Dendritic cell treated with granulocyte-macrophage colony-stimulating factor and Interleukin-4, amounts not matched to agents 40 ng/mL and 50 ng/mL, for 4 days (primary cell): ENCODE data around the gene ABCF1.

Source experiments
- H3K27ac Mint-ChIP-seq: one replicate; pipeline ENCODE4 v1.8.0; 2022; ENCODE audit warnings: mild to moderate bottlenecking, mixed read lengths
- H3K27me3 Mint-ChIP-seq: one replicate; pipeline ENCODE4 v1.8.0; 2022; ENCODE audit warnings: mild to moderate bottlenecking, mixed read lengths
- H3K36me3 Mint-ChIP-seq: one replicate; pipeline ENCODE4 v1.8.0; 2022; ENCODE audit warnings: low read depth, mixed read lengths
- H3K4me1 Mint-ChIP-seq: one replicate; pipeline ENCODE4 v1.8.0; 2022; ENCODE audit warnings: low read depth, mixed read lengths
- H3K4me3 Mint-ChIP-seq: one replicate; pipeline ENCODE4 v1.8.0; 2022; ENCODE audit warnings: mild to moderate bottlenecking, moderate library complexity, mixed read lengths
- H3K9me3 Mint-ChIP-seq: one replicate; pipeline ENCODE4 v1.8.0; 2022; ENCODE audit warnings: mixed read lengths
- intact Hi-C: fragments of 100-400 bp; cut with micrococcal nuclease; formaldehyde crosslinking; loops from one replicate; pipeline ENCODE4 v1.15.0; 2022

The ABCF1 gene

GRCh38 chr6:30548375-30548774 is 22.9 kb upstream of the ABCF1 start:
- intact Hi-C loops = no loop called here
- Mint-ChIP-seq H3K27ac (no peak overlapping the region), H3K27me3 (peaks cover 3% of the 10 kb centered on the region), H3K4me1 (peaks cover 13% of the 10 kb centered on the region), H3K36me3 (peaks cover 74% of the 10 kb centered on the region), H3K9me3 (no peaks in the 10 kb centered on the region), H3K4me3 (no peak overlapping the region)

- no peak overlapping the region for H3K4me3 Mint-ChIP-seq
- intact Hi-C loops = no loop called here
- peaks cover 34% of the 10 kb centered on the region for H3K4me1 Mint-ChIP-seq
- H3K36me3 Mint-ChIP-seq = peaks cover 85% of the 10 kb centered on the region
- H3K27ac Mint-ChIP-seq = no peak overlapping the region
- no peaks in the 10 kb centered on the region for H3K27me3 Mint-ChIP-seq
- H3K9me3 Mint-ChIP-seq = no peaks in the 10 kb centered on the region
These were observed 16.8 kb upstream of the ABCF1 start for GRCh38 chr6:30554404-30554803.

- Mint-ChIP-seq H3K27me3 (no peaks in the 10 kb centered on the region), H3K4me3 (peak overlapping the region; percentile 99), H3K9me3 (no peaks in the 10 kb centered on the region), H3K36me3 (peaks cover 85% of the 10 kb centered on the region), H3K4me1 (peaks cover 34% of the 10 kb centered on the region), H3K27ac (peak overlapping the region; percentile 100)
- intact Hi-C loops = no loop called here
These were observed 16.1 kb upstream of the ABCF1 start for GRCh38 chr6:30554962-30555815.

GRCh38 chr6:30555816-30556065 is 15.5 kb upstream of the ABCF1 start:
- no peaks in the 10 kb centered on the region for H3K9me3 Mint-ChIP-seq
- H3K4me3 Mint-ChIP-seq = peak overlapping the region; percentile 99
- intact Hi-C loops = loop anchor here (1.0 kb wide), 1 partner anchor 62 kb away; the partner anchor contains the start of genes MRPS18B and PPP1R10
- no peaks in the 10 kb centered on the region for H3K27me3 Mint-ChIP-seq
- peak overlapping the region; percentile 100 for H3K27ac Mint-ChIP-seq
- H3K36me3 Mint-ChIP-seq = peaks cover 85% of the 10 kb centered on the region
- peaks cover 34% of the 10 kb centered on the region for H3K4me1 Mint-ChIP-seq

- intact Hi-C loops = loop anchor here (1.0 kb wide), 1 partner anchor 61 kb away; the partner anchor contains the start of genes MRPS18B and PPP1R10
- H3K4me3 Mint-ChIP-seq = peak within 1 kb of the TSS; percentile 99
- no peaks in the 10 kb centered on the region for H3K9me3 Mint-ChIP-seq
- H3K4me1 Mint-ChIP-seq = peaks cover 34% of the 10 kb centered on the region
- H3K27ac Mint-ChIP-seq = peak within 1 kb of the TSS; percentile 100
- no peaks in the 10 kb centered on the region for H3K27me3 Mint-ChIP-seq
- peaks cover 80% of the 10 kb centered on the region for H3K36me3 Mint-ChIP-seq
These were observed 15.0 kb upstream of the ABCF1 start, which contains the start of gene GNL1 for GRCh38 chr6:30556066-30556905. GNL1 (minus strand) TSS chr6:30556489; CDS start chr6:30556203, 286 bp downstream.

- Mint-ChIP-seq H3K4me1 (peaks cover 34% of the 10 kb centered on the region), H3K27me3 (no peaks in the 10 kb centered on the region), H3K9me3 (no peaks in the 10 kb centered on the region), H3K36me3 (peaks cover 80% of the 10 kb centered on the region), H3K4me3 (peak within 1 kb of the TSS; percentile 99), H3K27ac (peak within 1 kb of the TSS; percentile 100)
- intact Hi-C loops = loop anchor here (1.0 kb wide), 2 partner anchors 14 to 60 kb away; partner anchors contain the start of genes ABCF1, MRPS18B and PPP1R10
These were observed 14.1 kb upstream of the ABCF1 start, which contains the start of gene PRR3 for GRCh38 chr6:30556906-30557682. PRR3 (plus strand) TSS chr6:30557295; CDS start chr6:30557345, 50 bp downstream.

- Mint-ChIP-seq H3K27ac (peak overlapping the region; percentile 100), H3K4me1 (peaks cover 39% of the 10 kb centered on the region), H3K9me3 (no peaks in the 10 kb centered on the region), H3K27me3 (no peaks in the 10 kb centered on the region), H3K4me3 (peak overlapping the region; percentile 99), H3K36me3 (peaks cover 80% of the 10 kb centered on the region)
- intact Hi-C loops = loop anchor here (1.0 kb wide), 1 partner anchor 14 kb away; the partner anchor contains the start of gene ABCF1
These were observed 13.6 kb upstream of the ABCF1 start for GRCh38 chr6:30557683-30557981.

GRCh38 chr6:30560930-30561329 is 10.3 kb upstream of the ABCF1 start:
- peaks cover 57% of the 10 kb centered on the region for H3K36me3 Mint-ChIP-seq
- H3K27me3 Mint-ChIP-seq = no peaks in the 10 kb centered on the region
- peaks cover 26% of the 10 kb centered on the region for H3K4me1 Mint-ChIP-seq
- H3K27ac Mint-ChIP-seq = no peak overlapping the region
- intact Hi-C loops = no loop called here
- no peaks in the 10 kb centered on the region for H3K9me3 Mint-ChIP-seq
- H3K4me3 Mint-ChIP-seq = no peak overlapping the region

- Mint-ChIP-seq H3K4me3 (no peak overlapping the region), H3K36me3 (peaks cover 39% of the 10 kb centered on the region), H3K27me3 (no peaks in the 10 kb centered on the region), H3K27ac (no peak overlapping the region), H3K4me1 (peaks cover 17% of the 10 kb centered on the region), H3K9me3 (no peaks in the 10 kb centered on the region)
- intact Hi-C loops = no loop called here
These were observed 8.5 kb upstream of the ABCF1 start for GRCh38 chr6:30562470-30563425.

GRCh38 chr6:30564114-30564513 is 7.1 kb upstream of the ABCF1 start:
- Mint-ChIP-seq H3K27ac (no peak overlapping the region), H3K36me3 (peaks cover 39% of the 10 kb centered on the region)

GRCh38 chr6:30565772-30566171 is 5.5 kb upstream of the ABCF1 start:
- Mint-ChIP-seq H3K9me3 (no peaks in the 10 kb centered on the region), H3K4me1 (peaks cover 27% of the 10 kb centered on the region), H3K27ac (no peak overlapping the region), H3K4me3 (no peak overlapping the region), H3K36me3 (peaks cover 26% of the 10 kb centered on the region), H3K27me3 (no peaks in the 10 kb centered on the region)
- intact Hi-C loops = no loop called here

More at GRCh38 chr6:30564114-30564513, 7.1 kb upstream of the ABCF1 start:
- H3K4me1 Mint-ChIP-seq = peaks cover 11% of the 10 kb centered on the region
- no peaks in the 10 kb centered on the region for H3K9me3 Mint-ChIP-seq
- H3K27me3 Mint-ChIP-seq = no peaks in the 10 kb centered on the region
- no peak overlapping the region for H3K4me3 Mint-ChIP-seq
- intact Hi-C loops = no loop called here

- H3K9me3 Mint-ChIP-seq = no peaks in the 10 kb centered on the region
- no peaks in the 10 kb centered on the region for H3K27me3 Mint-ChIP-seq
- no peak overlapping the region for H3K4me3 Mint-ChIP-seq
- H3K36me3 Mint-ChIP-seq = peaks cover 18% of the 10 kb centered on the region
- H3K27ac Mint-ChIP-seq = no peak overlapping the region
- peaks cover 37% of the 10 kb centered on the region for H3K4me1 Mint-ChIP-seq
- intact Hi-C loops = no loop called here
These were observed 3.0 kb upstream of the ABCF1 start for GRCh38 chr6:30568245-30568644.

- Mint-ChIP-seq H3K27ac (peak overlapping the region; percentile 89), H3K9me3 (no peaks in the 10 kb centered on the region), H3K4me1 (peaks cover 51% of the 10 kb centered on the region), H3K36me3 (peaks cover 21% of the 10 kb centered on the region), H3K27me3 (no peaks in the 10 kb centered on the region), H3K4me3 (peak overlapping the region; percentile 92)
- intact Hi-C loops = no loop called here
These were observed 979 bp upstream of the ABCF1 start for GRCh38 chr6:30570263-30570662.
